T-helper 2 cell treated with Interferon-gamma antibody and Interleukin-4, amounts not matched to agents 5 μg/mL and 100 μg/mL, for 36 hours (primary cell): Measurements from ENCODE around the gene CBFA2T3.

Experiments used
- DNase-seq: peaks from one replicate; pipeline ENCODE4 v3.0.0; 2021; ENCODE audit warnings: low spot score
- H3K27ac Mint-ChIP-seq: one replicate; pipeline ENCODE4 v1.8.0; 2021; ENCODE audit warnings: mild to moderate bottlenecking, mixed read lengths
- H3K27me3 Mint-ChIP-seq: one replicate; pipeline ENCODE4 v1.8.0; 2021; ENCODE audit warnings: low read depth, mixed read lengths
- H3K36me3 Mint-ChIP-seq: one replicate; pipeline ENCODE4 v1.8.0; 2021; ENCODE audit warnings: low read depth, mixed read lengths
- H3K4me1 Mint-ChIP-seq: one replicate; pipeline ENCODE4 v1.8.0; 2021; ENCODE audit warnings: low read depth, mixed read lengths
- H3K4me3 Mint-ChIP-seq: one replicate; pipeline ENCODE4 v1.8.0; 2022; ENCODE audit warnings: mild to moderate bottlenecking, moderate library complexity, mixed read lengths
- H3K9me3 Mint-ChIP-seq: one replicate; pipeline ENCODE4 v1.8.0; 2021; ENCODE audit warnings: mixed read lengths

The CBFA2T3 gene

DNA sequence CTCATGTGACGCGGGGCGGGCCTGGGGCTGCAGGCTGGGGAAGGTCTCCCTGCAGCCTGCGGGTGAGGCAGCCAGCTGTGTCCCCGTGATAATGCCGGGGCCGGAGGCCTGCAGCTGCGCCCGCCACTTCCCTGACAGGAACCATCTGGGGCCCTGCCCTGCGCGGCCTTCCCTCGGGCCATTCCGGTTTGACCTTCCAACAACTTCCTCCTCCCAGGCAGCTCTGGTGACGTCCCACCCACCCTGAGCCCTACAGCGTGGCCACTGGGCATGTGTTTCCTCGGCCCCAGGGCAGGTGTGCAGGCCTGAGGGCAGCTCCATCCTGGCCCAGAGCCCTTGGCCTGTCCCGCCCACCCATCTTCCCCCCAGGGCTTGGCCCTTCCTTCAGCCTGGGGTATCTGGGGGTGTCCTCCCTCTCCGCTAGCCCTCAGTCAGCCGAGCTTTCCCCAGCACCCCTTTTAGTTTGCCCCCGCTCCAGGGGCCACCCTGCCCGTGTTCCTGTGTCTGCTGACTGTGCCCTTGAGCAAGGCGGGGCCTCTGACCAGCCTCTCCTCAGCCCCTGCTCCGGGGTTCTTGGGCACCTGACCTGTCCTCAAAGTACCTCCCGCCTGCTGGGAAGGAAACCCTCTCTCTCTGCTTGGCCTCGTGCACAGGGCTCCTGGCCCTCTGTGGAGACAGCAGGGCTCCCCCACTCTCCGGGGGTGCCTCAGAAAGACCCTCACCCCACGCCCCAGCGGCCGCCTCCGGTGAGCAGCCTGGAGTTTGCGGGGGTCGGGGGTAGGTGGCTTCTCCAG is at the start of gene CBFA2T3:
Gene CBFA2T3 (minus strand): TSS at position 190 of the 794 bp plus-strand sequence. CDS start 400 bp downstream, outside the sequence.
- no peak for DNase-seq
- Mint-ChIP-seq H3K4me3 (no peak within 1 kb of the TSS), H3K4me1 (peaks cover 3% of the 10 kb centered on the region), H3K27me3 (peaks cover 22% of the 10 kb centered on the region), H3K9me3 (no peaks in the 10 kb centered on the region), H3K36me3 (no peaks in the 10 kb centered on the region), H3K27ac (no peak within 1 kb of the TSS)

DNA sequence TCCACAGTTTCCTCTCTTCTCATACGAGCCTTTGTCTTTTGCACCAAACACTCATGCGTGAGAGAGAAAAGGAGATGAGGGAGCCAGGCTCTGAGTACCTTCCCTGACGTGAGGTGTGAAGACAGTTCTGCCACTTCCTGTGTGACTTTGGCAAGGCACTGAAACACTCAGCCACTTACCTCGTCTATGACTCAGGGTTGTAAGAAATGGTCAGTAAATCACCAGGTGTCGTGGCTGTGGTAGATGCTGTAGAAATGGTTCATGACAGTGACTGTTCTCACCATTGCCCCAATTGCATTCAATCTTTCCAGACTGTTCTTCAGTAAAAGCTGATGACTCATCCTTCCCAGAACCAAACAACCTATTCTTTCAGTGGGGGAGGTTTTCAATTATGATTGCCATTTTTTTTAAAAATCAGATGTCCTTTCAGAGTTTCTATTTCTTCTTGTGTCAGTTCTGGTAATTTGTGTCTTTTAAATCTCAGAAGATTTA is 49.2 kb upstream of the CBFA2T3 start:
- peak overlapping the region; percentile 40 for H3K4me3 Mint-ChIP-seq
- peaks cover 17% of the 10 kb centered on the region for H3K36me3 Mint-ChIP-seq
- H3K4me1 Mint-ChIP-seq = peaks cover 23% of the 10 kb centered on the region
- peak overlapping the region; percentile 75 for H3K27ac Mint-ChIP-seq
- H3K9me3 Mint-ChIP-seq = peaks cover 27% of the 10 kb centered on the region
- H3K27me3 Mint-ChIP-seq = no peaks in the 10 kb centered on the region
- peak; percentile 75 for DNase-seq

- peaks cover 20% of the 10 kb centered on the region for H3K4me1 Mint-ChIP-seq
- no peaks in the 10 kb centered on the region for H3K27me3 Mint-ChIP-seq
- H3K36me3 Mint-ChIP-seq = peaks cover 14% of the 10 kb centered on the region
- DNase-seq = no peak
- H3K27ac Mint-ChIP-seq = peak overlapping the region; percentile 75
- H3K9me3 Mint-ChIP-seq = peaks cover 23% of the 10 kb centered on the region
- H3K4me3 Mint-ChIP-seq = no peak overlapping the region
These were observed 48.6 kb upstream of the CBFA2T3 start for GRCh38 chr16:89025636-89026035.

- H3K4me3 Mint-ChIP-seq = no peak overlapping the region
- no peaks in the 10 kb centered on the region for H3K27me3 Mint-ChIP-seq
- H3K27ac Mint-ChIP-seq = no peak overlapping the region
- H3K9me3 Mint-ChIP-seq = peaks cover 23% of the 10 kb centered on the region
- DNase-seq = no peak
- peaks cover 26% of the 10 kb centered on the region for H3K4me1 Mint-ChIP-seq
- H3K36me3 Mint-ChIP-seq = peaks cover 14% of the 10 kb centered on the region
These were observed 47.6 kb upstream of the CBFA2T3 start for GRCh38 chr16:89024546-89025060.

DNA sequence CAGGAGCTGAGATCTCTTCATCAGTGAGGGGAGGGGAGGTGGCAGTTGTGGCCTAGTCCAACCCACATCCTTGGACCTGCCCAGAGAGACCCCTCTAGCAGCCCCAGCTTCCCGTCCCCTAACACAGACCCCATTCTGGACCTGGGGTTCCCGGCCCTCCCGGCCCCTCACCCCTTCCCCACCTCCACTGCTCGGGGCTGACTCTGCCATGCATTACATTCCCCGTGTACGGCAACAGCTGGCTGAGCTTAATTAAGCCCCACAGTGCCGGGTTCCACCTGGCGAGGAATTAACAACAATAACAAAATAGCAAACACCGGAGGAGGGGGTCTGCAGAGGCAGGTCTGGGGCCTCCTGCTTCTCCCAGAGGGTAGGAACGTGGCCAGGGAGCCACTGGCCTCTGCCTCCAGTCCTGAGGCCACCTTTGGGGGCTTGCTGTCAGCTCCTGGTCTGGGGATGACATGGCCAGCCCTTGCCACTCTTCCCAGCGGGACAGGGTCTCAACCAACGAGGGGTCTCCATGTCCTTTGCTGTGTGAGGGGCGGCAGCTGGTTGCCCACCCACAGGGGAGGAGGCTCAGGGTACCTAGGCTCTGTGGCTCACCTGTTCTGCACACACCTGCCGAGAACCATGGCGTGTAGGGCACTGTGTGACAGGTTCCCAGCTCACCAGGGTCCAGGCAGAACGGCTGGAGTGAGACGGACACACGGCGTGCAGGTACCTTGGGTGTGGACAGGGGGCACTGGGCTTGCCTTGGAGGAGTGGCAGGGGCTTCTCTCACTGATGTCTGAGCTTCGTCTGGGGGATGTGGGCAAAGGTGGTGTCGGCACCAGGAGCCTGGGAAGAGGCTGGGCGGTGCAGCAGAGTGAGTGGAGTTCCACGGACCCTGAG is 46.9 kb upstream of the CBFA2T3 start:
- Mint-ChIP-seq H3K27ac (no peak overlapping the region), H3K4me3 (no peak overlapping the region)

DNA sequence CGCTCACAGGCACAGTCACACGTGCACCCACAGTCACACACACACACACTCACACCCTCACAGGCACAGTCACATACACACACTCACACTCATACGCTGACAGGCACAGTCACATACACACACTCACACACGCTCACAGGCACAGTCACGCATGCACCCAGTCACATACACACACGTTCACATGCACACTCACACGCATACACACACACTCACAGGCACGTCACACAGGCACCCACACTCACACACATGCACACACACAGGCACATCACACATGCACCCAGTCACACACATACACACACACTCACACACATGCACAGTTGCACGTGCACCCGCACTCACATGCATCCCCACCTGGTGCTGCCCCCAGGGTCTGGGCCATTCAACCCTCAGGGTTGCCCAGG is 46.1 kb upstream of the CBFA2T3 start:
- Mint-ChIP-seq H3K9me3 (peaks cover 23% of the 10 kb centered on the region), H3K27ac (no peak overlapping the region), H3K4me1 (peaks cover 26% of the 10 kb centered on the region), H3K36me3 (peaks cover 14% of the 10 kb centered on the region), H3K27me3 (no peaks in the 10 kb centered on the region), H3K4me3 (no peak overlapping the region)
- no peak for DNase-seq

More for the DNA sequence above, 46.9 kb upstream of the CBFA2T3 start:
- no peak for DNase-seq
- Mint-ChIP-seq H3K27me3 (no peaks in the 10 kb centered on the region), H3K36me3 (peaks cover 14% of the 10 kb centered on the region), H3K9me3 (peaks cover 23% of the 10 kb centered on the region), H3K4me1 (peaks cover 26% of the 10 kb centered on the region)

DNA sequence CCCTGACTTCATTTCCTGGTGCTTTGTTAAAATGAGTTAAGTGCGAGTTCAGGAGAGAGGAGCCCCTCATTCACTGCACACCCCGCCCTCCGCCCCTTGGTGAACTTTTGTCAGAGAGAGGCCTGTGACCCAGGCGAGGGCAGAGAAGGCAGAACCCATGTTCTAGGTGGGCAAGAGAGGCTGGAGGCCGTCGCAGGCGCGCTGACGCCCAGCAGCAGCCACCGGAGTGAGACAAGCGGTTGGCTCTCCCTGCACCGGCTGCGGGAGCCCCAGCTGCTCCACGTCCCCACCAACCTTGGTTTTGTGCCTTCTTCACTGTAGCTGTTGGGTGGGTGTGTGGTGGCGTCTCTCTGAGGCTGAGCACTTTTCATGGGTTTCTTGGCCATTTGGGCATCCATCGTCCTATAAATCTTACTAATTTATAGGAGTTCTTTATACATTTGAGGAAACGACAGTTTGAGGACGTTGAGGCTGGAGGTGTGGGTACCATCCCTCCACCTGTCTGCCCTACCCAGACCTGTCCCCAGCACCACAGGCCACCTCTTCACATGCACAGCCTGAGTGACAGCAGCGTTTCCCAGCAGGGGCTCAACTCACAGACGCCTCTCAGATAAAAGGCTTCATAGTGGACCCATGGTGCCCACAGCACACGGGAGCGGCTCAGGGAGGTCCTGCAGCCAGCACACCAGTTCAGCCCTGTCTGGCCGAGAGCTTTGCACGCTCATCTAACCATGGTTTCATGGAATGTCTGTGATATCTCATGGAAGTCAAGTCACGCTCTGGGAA is 45.2 kb upstream of the CBFA2T3 start:
- Mint-ChIP-seq H3K27ac (no peak overlapping the region), H3K9me3 (peaks cover 16% of the 10 kb centered on the region), H3K36me3 (peaks cover 8% of the 10 kb centered on the region), H3K27me3 (no peaks in the 10 kb centered on the region), H3K4me3 (no peak overlapping the region), H3K4me1 (peaks cover 22% of the 10 kb centered on the region)
- no peak for DNase-seq

DNA sequence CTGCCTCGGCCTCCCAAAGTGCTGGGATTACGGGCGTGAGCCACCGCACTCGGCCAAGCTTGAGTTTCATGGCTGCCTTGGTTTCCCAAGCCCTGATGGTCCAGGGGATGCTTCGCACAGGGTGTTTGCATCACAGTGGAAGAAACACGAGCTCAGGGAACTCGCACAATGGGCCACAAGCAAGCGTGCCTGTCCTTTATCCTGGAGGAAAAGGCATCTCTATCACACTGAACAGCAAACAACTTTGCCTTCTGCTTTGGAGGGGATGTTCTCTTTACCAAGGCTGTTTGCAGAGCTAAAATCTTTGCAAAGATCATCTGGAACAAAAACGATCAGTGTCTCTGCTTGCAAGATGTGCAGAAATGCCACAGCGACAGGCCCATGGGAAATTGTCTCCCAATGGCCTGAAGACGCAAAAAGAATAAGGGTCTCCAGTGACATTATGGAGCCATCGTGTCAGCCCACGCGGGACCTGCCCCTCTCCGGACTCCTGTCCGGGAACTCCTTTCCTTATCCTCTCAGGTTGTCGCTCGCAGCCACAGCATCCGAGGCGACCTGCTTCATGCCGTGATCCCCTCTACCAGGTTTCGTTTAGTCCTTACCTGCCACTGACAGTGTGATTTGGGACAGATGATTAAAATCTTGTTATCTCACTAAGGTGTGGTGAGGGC is 44.1 kb upstream of the CBFA2T3 start:
- H3K36me3 Mint-ChIP-seq = peaks cover under 1% of the 10 kb centered on the region
- no peak overlapping the region for H3K4me3 Mint-ChIP-seq
- H3K27ac Mint-ChIP-seq = no peak overlapping the region

GRCh38 chr16:89020068-89020924 is 43.3 kb upstream of the CBFA2T3 start:
- H3K9me3 Mint-ChIP-seq = peaks cover 10% of the 10 kb centered on the region
- peaks cover 10% of the 10 kb centered on the region for H3K4me1 Mint-ChIP-seq
- no peaks in the 10 kb centered on the region for H3K27me3 Mint-ChIP-seq
- peak; percentile 51 for DNase-seq
- H3K36me3 Mint-ChIP-seq = no peaks in the 10 kb centered on the region
- H3K4me3 Mint-ChIP-seq = no peak overlapping the region
- no peak overlapping the region for H3K27ac Mint-ChIP-seq

More for the DNA sequence above, 44.1 kb upstream of the CBFA2T3 start:
- Mint-ChIP-seq H3K9me3 (peaks cover 8% of the 10 kb centered on the region), H3K4me1 (peaks cover 14% of the 10 kb centered on the region), H3K27me3 (no peaks in the 10 kb centered on the region)
- DNase-seq = no peak

GRCh38 chr16:89019511-89019910 is 42.5 kb upstream of the CBFA2T3 start:
- H3K4me3 Mint-ChIP-seq = no peak overlapping the region
- H3K27me3 Mint-ChIP-seq = no peaks in the 10 kb centered on the region
- H3K36me3 Mint-ChIP-seq = no peaks in the 10 kb centered on the region
- no peak overlapping the region for H3K27ac Mint-ChIP-seq
- DNase-seq = no peak
- H3K9me3 Mint-ChIP-seq = peaks cover 10% of the 10 kb centered on the region
- H3K4me1 Mint-ChIP-seq = peaks cover 6% of the 10 kb centered on the region

DNA sequence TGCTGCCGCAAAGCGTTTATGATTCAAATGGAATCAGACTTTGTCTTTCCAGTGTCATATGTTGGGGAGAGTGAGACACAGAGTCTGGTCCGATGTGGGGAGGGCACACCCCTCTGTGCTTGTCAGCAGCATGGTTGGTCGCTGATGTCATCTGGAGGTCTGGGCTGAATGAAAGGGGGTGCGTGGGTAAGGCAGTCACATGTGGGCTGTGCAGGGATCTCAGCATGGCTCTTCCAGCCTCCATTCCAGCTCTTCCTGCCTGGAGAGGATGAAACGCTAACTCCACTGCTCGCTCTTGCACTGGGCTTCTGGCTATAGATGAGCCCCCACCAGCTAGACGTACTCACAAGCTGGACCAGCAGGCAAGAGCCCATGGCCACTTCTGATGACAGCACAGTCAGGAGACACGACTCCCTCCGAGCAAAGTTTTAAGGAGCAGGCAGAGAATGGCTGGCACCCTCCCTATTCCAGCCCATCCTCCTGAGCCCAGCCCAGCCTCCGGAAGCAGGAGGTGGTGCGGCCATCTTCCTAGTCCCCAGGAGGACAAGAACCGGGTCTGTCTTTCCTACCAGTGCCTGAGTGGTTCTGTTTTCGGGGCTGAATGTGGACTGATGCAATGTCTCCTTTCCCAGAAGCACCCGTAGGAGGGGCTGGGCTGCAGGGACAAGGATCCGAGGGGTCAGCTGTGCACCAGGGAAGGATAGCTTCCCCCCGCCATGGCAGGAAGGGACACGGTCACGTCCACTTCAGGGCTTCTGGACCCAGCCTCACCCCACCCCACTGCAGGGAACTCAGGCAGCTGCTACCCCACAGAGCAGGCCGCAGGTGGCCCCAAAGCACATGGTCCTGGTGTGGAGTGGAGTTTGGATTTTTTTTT is 41.5 kb upstream of the CBFA2T3 start:
- Mint-ChIP-seq H3K4me1 (peaks cover 6% of the 10 kb centered on the region), H3K9me3 (peaks cover 10% of the 10 kb centered on the region), H3K36me3 (no peaks in the 10 kb centered on the region), H3K4me3 (no peak overlapping the region), H3K27me3 (no peaks in the 10 kb centered on the region), H3K27ac (no peak overlapping the region)
- DNase-seq = no peak
